Pulmonary artery endothelial cell (primary cell): ENCODE data around the gene ABHD17C. TPM values are rescaled to one million over a fixed set of nuclear protein-coding genes. Genes with fewer than 3 reads are reported as not detected.

Experiments
- DNase-seq: peaks from one replicate; pipeline ENCODE4 v3.0.0-alpha.2; 2011; ENCODE audit warnings: low read depth, low spot score
- total RNA-seq: library from RNA; depleted of rRNA; stranded (reverse); fragments of >200 nt; gene quantifications from 2 replicates; pipeline ENCODE4 v1.2.3, GENCODE V29; 2014

ABHD17C gene
- total RNA-seq, 1 donor from 2014 or later, result 12.8 TPM

DNA sequence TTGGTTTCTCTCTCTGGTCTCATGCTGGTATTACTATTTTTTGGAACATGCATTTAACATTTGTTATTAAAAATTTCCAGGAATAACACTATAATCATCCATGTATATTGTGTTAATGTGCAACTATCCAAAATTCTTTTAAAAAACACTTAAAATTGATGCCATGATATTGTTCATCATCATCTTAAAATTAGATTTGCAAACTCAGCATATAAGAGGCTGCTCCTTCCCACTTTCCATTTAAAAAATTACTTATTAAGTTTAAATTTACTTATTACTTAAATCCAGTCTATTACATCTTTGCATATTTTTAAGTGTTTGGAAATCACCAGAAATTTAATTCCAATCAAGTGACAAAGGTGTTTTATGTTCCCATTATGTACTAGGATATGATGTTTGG lies 5.8 kb upstream of the ABHD17C start:
- no peak for DNase-seq

DNA sequence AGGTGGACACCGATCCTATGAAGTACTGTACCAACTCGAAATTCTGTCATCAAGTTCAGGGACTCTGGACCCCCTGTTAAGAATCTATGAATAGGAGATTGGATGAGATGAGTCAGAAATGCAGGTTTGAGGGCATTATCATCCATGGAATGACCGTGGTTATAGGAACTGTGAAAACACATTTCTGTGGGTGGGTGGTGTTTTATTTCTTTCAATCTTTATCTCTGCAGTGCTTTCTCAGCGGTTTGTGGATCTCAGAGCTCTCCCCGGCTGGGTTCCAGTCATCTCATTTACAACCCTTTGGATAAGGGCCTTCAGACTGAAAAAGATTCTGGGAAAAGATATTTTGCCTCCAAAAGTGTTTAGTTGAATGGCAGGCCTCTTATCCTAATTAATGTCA lies 5.4 kb upstream of the ABHD17C start:
- no peak for DNase-seq

DNA sequence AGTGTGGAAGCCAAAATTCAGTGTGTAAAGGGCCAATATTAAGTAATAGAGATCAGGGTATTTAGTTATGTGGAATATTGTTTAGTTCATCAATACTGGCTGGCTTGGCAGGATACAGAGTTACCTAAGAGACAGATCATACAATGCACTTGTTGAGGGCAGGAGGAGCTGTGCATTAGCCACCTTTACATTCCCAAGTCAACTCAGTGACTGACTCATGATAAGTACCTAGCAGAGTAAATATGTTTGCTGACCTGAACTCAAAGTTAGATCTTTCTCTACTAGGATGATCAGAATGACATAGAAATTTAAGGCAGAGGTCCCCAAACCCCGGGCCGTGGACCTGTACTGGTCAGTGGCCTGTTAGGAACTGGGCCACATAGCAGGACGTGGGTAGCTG lies 3.5 kb upstream of the ABHD17C start:
- no peak for DNase-seq

DNA sequence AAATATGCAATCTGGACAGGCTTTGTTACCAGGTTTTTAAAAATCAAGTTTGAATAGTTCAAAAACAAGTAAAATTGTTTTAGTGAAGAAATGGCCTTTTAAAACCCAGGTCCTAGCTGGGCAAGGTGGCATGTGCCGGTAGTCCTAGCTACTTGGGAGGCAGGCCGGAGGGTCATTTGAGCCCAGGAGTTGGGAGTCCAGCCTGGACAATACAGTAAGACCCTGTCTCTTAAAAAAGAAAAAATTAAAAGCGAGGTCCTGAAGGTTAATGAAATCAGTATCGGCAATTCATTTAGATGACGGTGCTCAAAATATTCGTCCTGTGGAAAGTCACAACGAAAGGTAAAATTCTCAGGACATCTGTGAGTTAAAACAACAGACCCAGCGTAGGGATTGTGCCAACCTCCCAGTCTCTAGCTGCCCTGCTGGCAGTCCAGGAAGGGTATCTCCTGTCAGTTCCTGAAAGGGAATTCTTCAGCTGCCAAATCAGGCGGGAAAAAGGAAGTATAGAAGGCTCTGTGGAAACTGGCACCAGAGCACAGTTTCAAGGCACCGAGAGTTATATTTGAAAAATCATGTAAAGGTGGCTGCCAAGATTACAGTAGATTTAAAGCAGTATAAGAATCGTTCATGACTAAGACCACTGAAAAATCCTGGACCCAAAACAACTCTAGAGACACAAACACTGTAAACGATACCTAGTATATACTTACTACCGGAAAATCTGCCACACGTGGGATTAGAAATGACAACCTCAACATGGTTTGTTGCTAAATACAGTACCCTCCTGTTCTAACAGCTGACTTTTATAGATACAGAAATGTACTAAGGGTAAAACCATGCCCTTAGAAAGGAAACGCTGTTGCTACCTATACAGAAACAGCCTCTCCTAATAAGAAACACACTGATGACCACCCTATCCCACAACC lies 1.2 kb upstream of the ABHD17C start:
- no peak for DNase-seq

DNA sequence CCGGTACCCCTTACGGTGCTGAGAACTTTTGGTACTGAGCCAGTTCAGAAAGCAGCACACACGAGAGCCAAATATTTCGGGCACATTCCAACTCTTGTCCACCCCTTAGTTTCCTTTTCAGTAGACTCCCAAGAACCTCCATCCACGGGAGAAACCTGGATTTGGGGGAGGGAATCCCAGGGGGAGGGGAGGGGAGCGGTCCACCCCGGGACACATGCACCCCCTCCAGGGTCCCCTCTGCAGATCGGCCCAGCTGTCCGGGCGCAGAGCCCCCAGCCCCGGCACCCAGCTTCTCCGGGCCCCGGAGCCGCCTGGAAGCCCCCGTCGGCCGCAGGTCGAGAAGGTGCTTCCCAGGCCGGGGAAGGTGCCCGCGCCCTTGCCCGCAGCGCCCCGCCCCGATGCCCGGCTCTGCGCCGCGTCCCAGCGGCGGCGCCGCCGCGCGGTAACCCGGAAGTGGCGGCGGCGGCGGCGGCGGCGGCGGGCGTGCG lies 455 bp upstream of the ABHD17C start:
- no peak for DNase-seq

DNA sequence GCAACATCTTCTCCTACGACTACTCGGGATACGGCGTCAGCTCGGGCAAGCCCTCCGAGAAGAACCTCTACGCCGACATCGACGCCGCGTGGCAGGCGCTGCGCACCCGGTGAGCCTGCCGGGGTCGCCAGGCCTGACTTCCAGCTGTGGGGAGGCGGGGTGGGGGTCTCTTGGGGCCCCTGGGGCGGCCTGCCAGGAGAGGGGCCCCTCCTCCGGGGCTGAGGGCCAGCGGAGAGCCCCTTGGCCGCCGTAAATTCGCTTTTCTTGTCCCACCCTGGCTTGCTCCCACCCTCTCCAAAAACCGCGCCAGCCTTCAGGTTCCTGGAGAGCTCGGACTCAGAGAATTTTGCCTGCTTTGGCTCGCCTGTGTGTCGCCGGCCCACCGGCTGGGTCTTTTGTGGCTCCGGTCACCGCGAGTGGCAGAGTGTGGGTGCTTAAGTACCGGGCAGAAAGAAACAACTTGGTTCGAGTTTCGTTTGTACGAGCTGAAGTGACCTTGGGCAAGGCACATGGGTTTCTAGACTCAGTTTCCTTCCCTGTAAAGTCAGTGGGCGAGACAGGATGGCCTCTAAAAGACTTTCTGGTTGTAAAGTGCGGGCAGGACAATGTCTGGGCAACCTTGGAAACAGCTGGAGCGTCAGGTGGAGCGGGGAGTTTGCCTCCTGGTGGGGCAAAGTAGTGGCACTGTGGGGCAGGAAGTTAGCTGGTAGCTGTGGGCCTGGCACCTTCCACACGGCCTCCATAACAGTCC lies 976 bp downstream of the ABHD17C start:
- DNase-seq, result no peak

DNA sequence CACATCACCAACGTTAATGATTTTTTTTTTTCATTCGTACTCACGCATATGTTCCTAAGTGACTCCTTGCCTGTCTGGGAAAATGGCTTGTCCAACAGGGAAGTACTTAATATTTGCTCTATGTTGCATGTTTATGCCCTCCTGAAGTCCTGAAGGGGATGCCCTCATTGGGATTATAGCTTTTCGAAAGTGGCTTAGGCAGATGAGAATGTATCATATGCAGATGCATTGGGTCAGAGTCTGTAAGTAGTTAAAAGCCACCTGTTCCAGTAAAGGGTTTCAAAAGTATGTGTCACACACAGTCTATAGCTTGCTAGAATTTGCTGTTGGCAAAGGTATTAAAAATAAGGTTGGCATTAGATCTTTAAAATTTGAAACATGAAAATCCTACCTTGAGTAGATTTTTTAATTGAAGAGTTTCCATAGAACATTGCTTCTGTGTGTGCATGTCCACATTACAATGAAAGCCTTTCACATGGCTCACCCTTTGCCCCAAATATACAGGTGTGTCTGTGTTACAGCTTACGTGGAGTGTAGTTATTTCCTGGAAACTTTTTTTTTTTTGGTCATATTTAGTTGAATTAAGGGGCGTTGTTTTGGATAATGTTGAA lies 2.1 kb downstream of the ABHD17C start:
- DNase-seq, result no peak

DNA sequence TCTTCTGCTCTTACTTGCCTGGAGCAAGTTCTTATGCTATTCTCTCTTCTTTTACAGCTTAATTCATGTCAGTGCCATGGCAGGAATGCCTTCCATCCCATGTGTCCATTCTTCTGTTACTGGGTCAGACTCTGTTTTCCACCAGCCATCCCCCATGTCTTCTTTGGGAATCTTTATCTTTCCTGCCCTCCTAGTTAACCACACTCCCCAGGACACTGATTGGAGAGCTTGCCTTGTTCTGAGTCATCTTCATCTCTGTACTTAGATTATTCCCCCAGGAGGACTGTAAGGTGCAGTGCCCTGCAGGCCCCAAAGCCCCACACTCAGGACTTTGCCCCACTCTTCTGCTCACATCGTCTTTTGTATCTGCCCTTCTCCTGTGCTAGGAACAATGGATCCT lies 3.6 kb downstream of the ABHD17C start:
- no peak for DNase-seq

DNA sequence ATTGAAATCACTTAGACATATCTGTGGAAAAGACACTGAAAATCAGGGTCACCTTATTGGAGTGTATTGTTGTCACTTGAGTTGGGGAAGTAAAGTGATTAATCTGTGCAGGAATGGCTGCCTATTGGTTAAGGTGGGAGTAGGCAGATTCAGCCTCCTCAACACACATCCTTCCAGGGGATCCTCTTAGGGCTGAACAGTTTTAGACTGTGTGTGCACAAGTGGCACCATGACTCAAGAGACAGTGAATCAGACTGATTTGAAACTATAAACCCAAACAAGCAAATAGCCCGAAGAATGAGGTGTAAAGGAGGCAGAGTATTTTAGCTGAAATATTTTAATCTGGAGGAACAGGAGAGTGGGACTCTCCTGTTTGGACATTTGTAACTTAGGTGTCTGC lies 4.9 kb downstream of the ABHD17C start:
- no peak for DNase-seq

DNA sequence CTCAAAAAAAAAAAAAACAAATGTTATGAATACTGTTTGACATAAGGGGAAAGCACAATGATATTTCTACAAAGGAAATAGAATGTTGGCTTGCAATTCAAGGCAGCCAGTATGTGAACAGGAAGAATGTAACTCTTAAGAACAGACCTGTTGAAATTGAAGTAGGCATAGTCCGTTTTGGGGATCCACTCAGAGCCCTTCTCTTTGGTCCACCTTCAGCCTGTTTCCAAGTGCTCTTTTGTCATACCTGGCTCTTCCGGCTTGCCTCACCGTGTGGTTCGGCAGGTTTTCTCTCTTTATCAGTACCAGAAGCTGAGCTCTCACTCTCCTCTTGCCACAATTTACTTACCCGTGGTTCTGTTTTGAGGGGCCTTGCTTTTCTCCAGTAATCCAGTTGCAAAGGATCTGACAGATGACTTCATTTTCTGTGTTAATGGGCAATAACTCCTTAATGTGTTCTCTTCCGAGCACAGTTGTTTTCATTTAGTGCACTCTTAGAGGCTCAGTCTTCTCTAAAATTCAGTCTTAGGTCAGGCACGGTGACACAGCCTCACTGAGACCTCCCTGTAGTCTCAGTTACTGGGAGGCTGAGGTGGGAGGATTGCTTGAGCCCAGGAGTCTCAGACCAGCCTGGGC lies 6.7 kb downstream of the ABHD17C start:
- no peak for DNase-seq

DNA sequence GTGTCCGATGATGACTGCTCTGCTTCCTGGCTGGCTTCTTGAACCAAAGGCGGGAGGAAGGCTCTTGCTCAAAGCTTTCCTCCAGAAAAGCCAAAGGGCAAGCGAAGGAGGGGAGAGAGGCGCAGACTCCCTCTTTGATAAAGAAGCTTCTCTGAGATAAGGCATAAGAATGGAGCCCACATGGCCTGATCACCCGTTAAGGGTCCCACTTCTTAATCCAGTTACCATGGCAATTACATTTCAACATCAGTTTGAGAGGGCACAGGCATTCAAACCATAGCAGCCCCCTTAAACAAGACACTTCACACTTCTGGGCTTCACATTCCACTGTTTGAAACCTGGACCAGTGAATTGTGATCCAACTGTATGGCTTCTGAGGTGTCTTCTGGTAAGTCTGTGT lies 8.0 kb downstream of the ABHD17C start:
- no peak for DNase-seq

DNA sequence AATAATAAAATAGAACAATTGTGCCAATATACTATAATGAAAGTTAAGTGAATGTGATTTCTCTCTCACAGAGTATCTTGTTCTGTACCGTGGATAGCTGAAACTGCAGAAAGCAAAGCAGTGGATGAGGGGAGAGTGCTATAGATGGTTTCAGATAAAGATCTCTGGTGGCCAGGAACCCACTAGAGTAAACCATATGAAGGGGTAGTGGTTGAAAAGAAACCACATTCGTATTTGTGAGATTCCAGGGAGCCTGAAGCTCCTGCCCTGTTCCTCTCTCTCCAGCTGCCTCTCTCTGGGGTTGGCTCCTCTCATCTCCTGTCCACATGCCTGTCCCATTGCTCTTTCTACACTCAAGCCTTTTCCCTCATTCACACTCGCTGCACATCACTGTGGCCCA lies 8.9 kb downstream of the ABHD17C start:
- DNase-seq, result no peak

DNA sequence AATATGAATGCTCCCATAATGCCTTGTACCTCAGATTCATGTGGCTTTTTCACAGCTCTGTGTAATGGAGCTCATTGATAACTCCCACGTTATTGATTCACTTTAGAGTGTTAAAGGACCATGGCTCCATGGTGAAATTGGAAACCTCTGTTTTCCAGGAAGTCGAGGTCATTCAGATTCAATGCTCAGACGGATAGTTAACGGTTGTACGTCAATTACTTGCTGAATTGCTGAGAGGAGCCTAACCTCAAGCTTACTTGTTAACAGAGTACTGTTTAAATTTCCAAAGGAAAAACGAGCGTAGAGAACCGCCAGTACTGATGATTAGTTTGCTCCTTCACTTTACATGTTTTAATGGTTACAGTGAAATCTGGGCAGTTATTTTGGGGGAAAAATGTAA lies 11.1 kb downstream of the ABHD17C start:
- no peak for DNase-seq

DNA sequence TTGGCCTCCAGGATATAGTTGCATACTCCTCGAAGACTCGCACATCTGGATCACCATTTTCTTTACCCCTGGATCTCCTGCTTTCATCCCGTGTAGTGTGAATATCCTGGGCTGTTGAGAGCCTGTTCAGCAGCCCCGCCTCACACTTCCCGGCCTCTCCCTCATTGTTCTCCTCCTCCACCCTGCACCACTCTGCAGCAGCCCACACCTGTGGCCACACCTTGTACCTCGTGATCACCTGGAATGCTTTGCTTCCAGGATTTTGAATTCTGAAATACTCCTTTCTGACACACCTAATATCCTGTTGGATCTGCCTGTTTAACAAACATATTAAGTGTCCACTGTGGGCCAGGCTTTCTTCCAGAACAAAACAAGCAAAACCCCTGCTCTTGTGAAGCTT lies 14.4 kb downstream of the ABHD17C start:
- DNase-seq, result no peak

DNA sequence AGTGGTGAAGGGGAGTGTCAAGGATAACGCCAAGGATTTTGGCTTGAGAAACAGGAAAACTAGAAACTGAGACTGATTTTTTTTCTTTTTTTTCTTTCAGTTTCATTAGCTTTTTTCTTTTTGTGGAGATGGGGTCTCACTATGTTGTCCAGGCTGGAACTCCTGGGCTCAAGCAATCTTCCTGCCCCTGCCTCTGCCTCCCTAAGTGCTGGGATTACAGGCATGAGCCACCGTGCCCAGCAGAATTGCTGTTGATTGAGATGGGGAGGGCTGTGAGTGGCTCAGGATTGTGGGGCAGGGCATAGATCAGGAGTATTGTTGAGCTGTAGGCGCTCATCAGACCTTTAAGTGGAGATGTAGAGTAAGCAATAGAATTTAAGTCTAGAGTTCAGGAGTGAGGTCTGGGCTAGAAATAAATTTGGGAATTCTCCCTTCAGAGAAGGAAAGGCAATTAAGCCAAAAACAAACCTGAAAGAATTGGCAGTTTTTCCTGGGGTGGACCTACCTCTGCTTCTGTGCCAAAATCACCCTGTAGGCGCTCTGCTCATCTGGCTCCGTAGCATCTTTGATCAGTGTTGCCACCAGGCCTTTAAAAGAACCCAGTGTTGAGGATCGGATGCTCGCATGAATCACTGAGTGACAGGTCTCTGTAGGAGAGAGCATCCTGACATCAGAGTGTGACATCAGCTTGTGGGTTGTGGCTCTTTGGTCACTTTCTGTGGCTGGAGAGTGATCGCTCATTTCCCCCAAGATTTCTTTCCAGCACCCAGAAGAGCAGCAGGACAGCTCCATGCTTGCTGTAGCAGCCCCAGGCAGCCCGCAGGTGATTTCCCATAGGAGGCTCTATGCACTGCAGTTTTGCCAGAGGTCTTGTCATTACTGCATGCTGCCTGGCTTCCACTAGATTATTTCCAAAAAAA lies 15.8 kb downstream of the ABHD17C start:
- no peak for DNase-seq

DNA sequence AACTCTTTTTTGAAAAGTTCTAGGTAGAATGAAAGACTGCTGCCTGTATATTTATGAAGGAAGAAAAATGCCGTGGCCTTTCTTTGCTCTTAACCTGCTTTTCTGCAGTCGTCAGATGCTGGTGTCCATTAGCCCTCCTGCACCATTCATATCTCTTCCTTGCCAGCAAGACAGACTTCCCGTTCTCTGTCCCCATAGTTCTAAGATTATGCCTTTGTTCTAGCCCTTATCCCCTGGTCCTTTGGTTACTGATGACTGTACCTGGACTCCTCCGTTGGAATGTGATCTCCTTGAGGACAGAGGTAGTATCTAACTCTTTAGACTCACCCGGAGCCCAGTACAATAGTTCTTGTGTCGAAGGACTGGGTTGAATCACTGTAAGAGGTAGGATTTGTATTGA lies 16.8 kb downstream of the ABHD17C start:
- DNase-seq, result no peak

DNA sequence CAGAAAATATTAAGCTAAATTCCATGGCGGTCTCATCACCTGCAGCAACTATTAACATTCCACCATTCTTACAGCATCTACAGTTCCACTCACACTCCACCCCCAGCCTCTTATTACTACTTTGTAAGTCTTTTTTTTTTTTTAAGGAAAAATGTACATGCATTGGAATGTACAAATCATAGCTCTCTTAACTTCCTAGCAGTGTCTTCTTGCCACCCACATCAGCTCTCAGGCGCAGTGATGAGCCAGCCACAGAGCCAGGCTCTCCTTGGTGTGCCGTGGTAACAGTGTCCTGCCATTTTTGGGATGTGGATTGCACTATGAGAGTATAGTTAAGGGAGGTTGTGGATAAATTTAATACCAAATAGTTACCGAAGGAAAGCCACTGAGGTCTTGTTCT lies 17.8 kb downstream of the ABHD17C start:
- DNase-seq, result no peak

DNA sequence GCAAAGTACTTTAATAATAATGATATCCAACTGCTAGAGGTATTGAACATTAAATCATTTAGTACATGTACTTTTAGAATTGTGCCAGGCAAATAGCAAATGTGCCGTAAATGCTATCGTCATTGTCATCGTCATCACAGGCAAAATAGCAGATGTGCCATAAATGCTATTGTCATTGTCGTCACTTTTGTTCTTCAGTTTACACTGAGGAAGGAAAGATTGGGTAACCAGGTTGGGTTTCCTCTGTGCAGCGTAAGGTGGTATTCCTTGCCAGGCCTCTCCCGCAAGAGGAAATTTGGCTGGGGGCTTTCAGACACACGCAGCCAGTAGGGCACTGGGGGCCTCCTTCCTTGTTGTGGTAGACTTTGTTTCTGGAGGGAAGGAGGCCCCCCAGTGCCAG lies 26.4 kb downstream of the ABHD17C start:
- no peak for DNase-seq

DNA sequence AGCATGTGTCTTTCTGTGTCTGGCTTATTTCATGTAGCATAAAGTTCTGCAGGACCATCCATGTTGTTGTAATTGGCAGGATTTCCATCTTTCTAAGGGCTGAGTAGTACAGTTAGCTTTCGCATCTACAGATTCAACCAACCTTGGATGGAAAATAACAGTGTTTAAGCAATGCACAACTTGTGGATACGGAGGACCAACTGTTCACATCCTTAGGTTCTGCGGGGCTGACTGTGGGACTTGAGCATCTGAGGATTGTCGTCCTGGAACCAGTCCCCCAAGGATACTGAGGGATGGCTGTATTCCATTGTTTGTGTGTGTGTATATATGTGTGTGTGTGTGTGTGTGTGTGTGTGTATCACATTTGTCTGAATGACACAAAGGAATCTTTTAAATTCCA lies 27.7 kb downstream of the ABHD17C start:
- no peak for DNase-seq

DNA sequence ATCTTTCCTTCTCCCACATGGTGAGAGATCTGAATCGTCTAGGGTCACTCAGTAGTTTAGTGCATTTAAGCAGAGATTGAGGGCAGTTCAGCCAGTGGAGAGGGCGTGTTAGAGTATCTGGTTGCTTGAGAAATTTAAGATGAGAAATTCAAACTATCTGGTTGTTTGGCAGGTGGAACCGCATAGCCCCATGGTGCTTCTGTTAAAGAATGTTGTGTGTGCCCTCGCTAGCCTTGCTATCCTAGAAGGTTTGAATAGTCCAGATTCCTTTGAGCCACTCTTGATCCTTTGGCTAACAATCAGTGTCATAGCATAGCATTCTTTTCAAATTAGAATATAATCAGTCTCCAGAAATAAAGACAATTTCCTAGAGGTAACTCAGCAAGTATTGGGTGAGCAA lies 32.1 kb downstream of the ABHD17C start:
- no peak for DNase-seq

DNA sequence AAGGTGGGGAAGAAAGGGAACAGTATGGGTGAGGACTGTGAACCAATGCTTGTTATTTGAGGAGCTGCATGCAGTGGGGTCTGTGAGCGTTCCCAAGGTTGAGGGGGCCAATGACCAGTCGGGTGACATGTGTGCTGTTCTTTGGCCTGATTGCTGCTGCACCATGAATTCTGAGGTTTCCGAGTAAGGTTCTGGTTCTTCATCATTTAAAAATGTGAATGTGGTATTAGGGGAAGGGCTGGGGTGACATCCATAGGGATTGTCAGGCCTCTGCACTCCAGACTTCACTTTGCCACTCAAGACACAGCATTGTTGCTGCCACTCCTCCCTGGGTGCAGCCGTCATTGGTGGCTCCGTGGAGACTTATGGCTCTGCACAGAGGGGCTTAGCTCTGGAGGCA lies 32.5 kb downstream of the ABHD17C start:
- DNase-seq, result no peak
